Psoas muscle (tissue), 8 donors: ENCODE data around the gene STK10. TPM values are rescaled to one million over a fixed set of nuclear protein-coding genes. Genes with fewer than 3 reads are reported as not detected.

ENCODE experiments used
- ATAC-seq, 4 donors: fragments of 200-7000 bp; cut with Tn5 transposase; one replicate each; pipeline ENCODE4 v1.9.1; 2020; ENCODE audit warnings: moderate library complexity in 3 of 4, mild to moderate bottlenecking in 2 of 4
- DNase-seq, 2 donors: peaks; one replicate each; pipeline ENCODE4 v3.0.0-alpha.2; 2020
- H3K27ac ChIP-seq: fragments of 200-600 bp; one replicate; pipeline ENCODE4 v1.8.0; 2022
- H3K27me3 ChIP-seq, 3 donors: fragments of 200-600 bp in 1 of 3; one replicate each; pipeline versions ENCODE4 v1.6.1 to v1.8.0; 2013 to 2022; ENCODE audit warnings: low read length in 2 of 3, mild to moderate bottlenecking in 2 of 3, moderate library complexity in 1 of 3; ENCODE audit not compliant: insufficient read depth in 3 of 3
- H3K36me3 ChIP-seq, 2 donors: fragments of 200-600 bp in 1 of 2; one replicate each; pipeline versions ENCODE4 v1.6.1 to v1.8.0; 2013 to 2022; ENCODE audit warnings: low read depth in 1 of 2, mild to moderate bottlenecking in 1 of 2, moderate library complexity in 1 of 2; ENCODE audit not compliant: insufficient read depth in 1 of 2
- H3K4me1 ChIP-seq: fragments of 200-600 bp; one replicate; pipeline ENCODE4 v1.8.0; 2022
- H3K4me3 ChIP-seq: fragments of 200-600 bp; one replicate; pipeline ENCODE4 v1.8.0; 2022; ENCODE audit warnings: mild to moderate bottlenecking
- H3K9me3 ChIP-seq: fragments of 200-600 bp; one replicate; pipeline ENCODE4 v1.8.0; 2022
- CTCF ChIP-seq: fragments of 200-600 bp; IDR thresholded peaks from one replicate; pipeline ENCODE4 v1.8.0; 2022; ENCODE audit warnings: antibody characterized with exemption
- WGBS, 3 donors: extraction: QIAGEN DNeasy Blood & Tissue Kit; methylation state at CpG; one replicate each; pipeline versions ENCODE4 v1.1.6 to v1.1.7; 2013; 5-methylcytosine and 5-hydroxymethylcytosine counted together
- intact Hi-C, 2 donors: fragments of 100-400 bp; cut with DNase I; formaldehyde crosslinking; loops; one replicate each; pipeline versions ENCODE4 v1.11.0 to v1.14.2; 2022
- polyA plus RNA-seq, 3 donors: library from polyadenylated mRNA; stranded (reverse); fragments of 200-250 nt; gene quantifications; one replicate each; pipeline ENCODE4 v1.2.3, GENCODE V29; 2013
- total RNA-seq, 4 donors: library from RNA; stranded (reverse); fragmentation: NEBNext Ultra II Directional in 2 of 4; extraction: Animal tissue kit (Norgen Biotek cat#: 25700) in 2 of 4; gene quantifications; one replicate each; pipeline versions ENCODE4 v1.2.1 to v1.2.4, GENCODE V29; 2021 to 2023
- donor health status: healthy with polysubstance abuse.
- donor health status: DM: no; HTN: no; CAD: no; lungs with moderate emphysema.
- donor health status: Bipolar disorder and iron deficiency.
- donor health status: healthy.
- donor health status: DM: yes; HTN: yes; CAD: no.
- donor health status: DM: no; HTN: no; CAD: no.
- donor health status: DM: no; HTN: no; CAD: no.
- donor health status: DM: yes; HTN: yes; CAD: no.

STK10 gene
- total and polyA plus RNA-seq, 7 donors: 1.9 to 8.6 (median 6.2) TPM

DNA sequence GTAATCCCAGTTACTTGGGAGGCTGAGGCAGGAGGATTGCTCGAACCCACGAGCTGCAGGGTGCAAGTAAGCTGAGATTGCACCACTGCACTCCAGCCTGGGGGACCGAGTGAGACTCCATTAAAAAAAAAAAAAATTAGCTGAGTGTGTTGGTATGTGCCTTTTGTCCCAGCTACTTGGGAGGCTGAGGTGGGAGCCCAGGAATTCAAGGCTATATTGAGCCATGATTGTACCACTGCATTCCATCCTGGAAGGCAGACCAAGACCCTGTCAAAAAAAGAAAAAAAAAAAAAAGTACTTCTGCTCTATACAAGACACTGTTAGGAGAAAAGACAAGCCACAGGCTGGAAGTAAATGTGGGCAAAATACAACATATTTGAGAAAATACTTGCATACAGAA lies 113.1 kb downstream of the STK10 start:
- 93 to 97% (median 94%) methylated on average over 3 of the region's 3 CpGs for WGBS, 3 donors
- DNase-seq (no peak), ATAC-seq (no peak)
- intact Hi-C loops: no loop called here
- Histone ChIP-seq H3K36me3 (peaks cover 0 to 3% of the 10 kb centered on the region in 2 donors), H3K27ac (no peak overlapping the region), H3K4me1 (no peaks in the 10 kb centered on the region), H3K27me3 (no peaks in the 10 kb centered on the region), H3K4me3 (no peak overlapping the region), H3K9me3 (peaks cover 3% of the 10 kb centered on the region)
- TF ChIP-seq CTCF: no peak

DNA sequence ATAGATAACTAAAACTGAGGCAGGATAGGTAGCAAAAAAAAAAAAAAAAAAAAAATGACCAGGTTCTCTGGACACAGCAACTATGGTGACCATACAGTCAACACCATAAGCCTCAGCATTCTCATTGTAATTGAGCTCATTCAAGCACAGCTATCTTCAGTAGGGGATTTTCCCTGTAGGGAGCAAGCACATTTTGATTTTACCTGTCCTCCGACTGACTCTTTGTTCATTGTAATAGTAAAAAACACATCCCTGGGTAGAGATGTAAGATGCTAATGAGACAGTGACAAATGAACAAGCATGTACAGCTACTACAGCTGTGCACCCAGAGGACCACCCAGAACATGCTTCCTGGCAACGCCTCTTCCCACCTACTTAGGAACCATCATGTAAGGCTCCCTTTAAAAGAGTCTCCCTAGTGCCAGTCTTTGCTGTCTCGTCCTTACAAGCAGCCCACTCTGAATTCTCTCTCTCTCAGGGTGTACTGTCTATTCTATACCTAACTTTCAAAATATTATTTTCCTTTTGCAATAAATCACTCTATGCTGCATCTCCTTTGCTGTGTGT lies 116.6 kb downstream of the STK10 start:
- Histone ChIP-seq H3K4me1 (no peaks in the 10 kb centered on the region), H3K36me3 (no peaks in the 10 kb centered on the region), H3K4me3 (no peak overlapping the region), H3K9me3 (peaks cover 3% of the 10 kb centered on the region), H3K27me3 (no peaks in the 10 kb centered on the region), H3K27ac (no peak overlapping the region)
- 81 to 89% (median 88%) methylated on average over 3 of the region's 3 CpGs for WGBS, 3 donors
- no peak for DNase-seq
- intact Hi-C loops: no loop called here
- ATAC-seq: no peak
- no peak for TF ChIP-seq CTCF

GRCh38 chr5:172065431-172066065 lies 122.5 kb downstream of the STK10 start:
- H3K4me3 ChIP-seq: no peak overlapping the region
- no peak for TF ChIP-seq CTCF
- H3K36me3 ChIP-seq: peaks cover 0 to 16% of the 10 kb centered on the region in 2 donors
- ATAC-seq (peak; percentile 22 to 77 (median 41)), DNase-seq (no peak)
- peaks cover 10% of the 10 kb centered on the region for H3K4me1 ChIP-seq
- 59 to 71% (median 69%) methylated on average over 7 of the region's 7 CpGs for WGBS, 3 donors
- intact Hi-C loops: no loop called here
- no peaks in the 10 kb centered on the region for H3K9me3 ChIP-seq
- H3K27ac ChIP-seq: no peak overlapping the region
- no peaks in the 10 kb centered on the region for H3K27me3 ChIP-seq

GRCh38 chr5:172064766-172065165 lies 123.3 kb downstream of the STK10 start:
- Histone ChIP-seq H3K27ac (no peak overlapping the region), H3K9me3 (no peaks in the 10 kb centered on the region), H3K27me3 (no peaks in the 10 kb centered on the region), H3K36me3 (peaks cover 0 to 21% of the 10 kb centered on the region in 2 donors), H3K4me3 (no peak overlapping the region), H3K4me1 (peaks cover 10% of the 10 kb centered on the region)
- 93 to 94% (median 94%) methylated on average over 9 of the region's 9 CpGs for WGBS, 3 donors
- no peak for DNase-seq
- intact Hi-C loops: no loop called here
- TF ChIP-seq CTCF: no peak
- ATAC-seq: no peak

GRCh38 chr5:172064358-172064757 lies 123.7 kb downstream of the STK10 start:
- intact Hi-C loops: no loop called here
- WGBS, 3 donors: 91 to 95% (median 91%) methylated on average over 5 of the region's 5 CpGs

More at GRCh38 chr5:172064358-172064757, 123.7 kb downstream of the STK10 start:
- Histone ChIP-seq H3K4me1 (peaks cover 10% of the 10 kb centered on the region), H3K9me3 (no peaks in the 10 kb centered on the region), H3K27me3 (no peaks in the 10 kb centered on the region), H3K4me3 (no peak overlapping the region), H3K27ac (no peak overlapping the region), H3K36me3 (peaks cover 0 to 21% of the 10 kb centered on the region in 2 donors)
- ATAC-seq: no peak
- DNase-seq: no peak
- no peak for TF ChIP-seq CTCF
